RWPE2 (cell line): ENCODE measurements around the gene ELL.
A peak's percentile ranks its signal among the peaks of the same experiment; 100 is the strongest.

Experiments
- ATAC-seq: fragments of 200-7000 bp; cut with Tn5 transposase; 3 replicates; pipeline ENCODE4 v1.9.1; 2021; ENCODE audit warnings: low read depth
- DNase-seq: peaks from one replicate; pipeline ENCODE4 v3.0.0-alpha.2; 2020; ENCODE audit warnings: low spot score
- H3K27ac ChIP-seq: fragments of 450-650 bp; 2 replicates; pipeline ENCODE4 v1.5.1; 2017; ENCODE audit warnings: mild to moderate bottlenecking; ENCODE audit not compliant: poor library complexity, severe bottlenecking
- H3K27me3 ChIP-seq: fragments of 250-450 bp; sonication (Bioruptor Pico); 2 replicates; pipeline ENCODE4 v1.5.1; 2021; ENCODE audit warnings: mild to moderate bottlenecking, moderate library complexity; ENCODE audit not compliant: insufficient read depth, poor library complexity, severe bottlenecking
- H3K36me3 ChIP-seq: fragments of 250-450 bp; sonication (Bioruptor Pico); 2 replicates; pipeline ENCODE4 v1.5.1; 2020; ENCODE audit warnings: low read depth, mild to moderate bottlenecking, moderate library complexity
- H3K4me1 ChIP-seq: fragments of 250-450 bp; sonication (Bioruptor Pico); 2 replicates; pipeline ENCODE4 v1.5.1; 2021; ENCODE audit warnings: mild to moderate bottlenecking, moderate library complexity; ENCODE audit not compliant: insufficient read depth, poor library complexity, severe bottlenecking
- H3K4me3 ChIP-seq: fragments of 250-450 bp; sonication (Bioruptor Pico); 2 replicates; pipeline ENCODE4 v1.5.1; 2021; ENCODE audit warnings: mild to moderate bottlenecking, moderate library complexity; ENCODE audit not compliant: severe bottlenecking
- H3K9me3 ChIP-seq: fragments of 250-450 bp; sonication (Bioruptor Pico); 2 replicates; pipeline ENCODE4 v1.5.1; 2021; ENCODE audit warnings: mild to moderate bottlenecking, moderate library complexity; ENCODE audit not compliant: severe bottlenecking
- TF ChIP-seq, protein P1 (sequence below): fragments of 450-650 bp; IDR thresholded peaks from one replicate; pipeline ENCODE4 v1.5.1; 2017; ENCODE audit warnings: mild to moderate bottlenecking, moderate library complexity; ENCODE audit not compliant: poor library complexity, severe bottlenecking

The ELL gene

DNA sequence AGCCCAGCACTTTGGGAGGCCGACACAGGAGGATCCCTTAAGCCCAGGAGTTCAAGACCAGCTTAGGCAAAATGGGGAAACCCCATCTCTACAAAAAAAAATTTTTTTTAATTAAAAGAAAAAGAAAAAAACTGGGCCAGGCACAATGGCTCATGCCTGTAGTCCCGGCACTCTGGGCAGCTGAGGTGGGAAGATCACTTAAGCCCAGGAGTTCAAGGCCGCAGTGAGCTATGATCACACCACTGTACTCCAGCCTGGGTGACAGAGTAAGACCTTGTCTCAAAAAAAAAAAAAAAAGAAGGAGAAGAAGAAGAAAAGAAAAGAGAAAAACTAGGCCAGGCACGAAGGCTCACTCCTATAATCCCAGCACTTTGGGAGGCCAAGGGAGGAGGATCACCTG, 4.3 kb downstream of the ELL start:
- Histone ChIP-seq H3K9me3 (no peaks in the 10 kb centered on the region), H3K27me3 (no peaks in the 10 kb centered on the region), H3K4me3 (no peak overlapping the region), H3K36me3 (peaks cover 3% of the 10 kb centered on the region; the same call in 1 of the 2 replicates), H3K27ac (no peak overlapping the region), H3K4me1 (peaks cover 25% of the 10 kb centered on the region)
- no peak for DNase-seq
- TF ChIP-seq, protein P1, sequence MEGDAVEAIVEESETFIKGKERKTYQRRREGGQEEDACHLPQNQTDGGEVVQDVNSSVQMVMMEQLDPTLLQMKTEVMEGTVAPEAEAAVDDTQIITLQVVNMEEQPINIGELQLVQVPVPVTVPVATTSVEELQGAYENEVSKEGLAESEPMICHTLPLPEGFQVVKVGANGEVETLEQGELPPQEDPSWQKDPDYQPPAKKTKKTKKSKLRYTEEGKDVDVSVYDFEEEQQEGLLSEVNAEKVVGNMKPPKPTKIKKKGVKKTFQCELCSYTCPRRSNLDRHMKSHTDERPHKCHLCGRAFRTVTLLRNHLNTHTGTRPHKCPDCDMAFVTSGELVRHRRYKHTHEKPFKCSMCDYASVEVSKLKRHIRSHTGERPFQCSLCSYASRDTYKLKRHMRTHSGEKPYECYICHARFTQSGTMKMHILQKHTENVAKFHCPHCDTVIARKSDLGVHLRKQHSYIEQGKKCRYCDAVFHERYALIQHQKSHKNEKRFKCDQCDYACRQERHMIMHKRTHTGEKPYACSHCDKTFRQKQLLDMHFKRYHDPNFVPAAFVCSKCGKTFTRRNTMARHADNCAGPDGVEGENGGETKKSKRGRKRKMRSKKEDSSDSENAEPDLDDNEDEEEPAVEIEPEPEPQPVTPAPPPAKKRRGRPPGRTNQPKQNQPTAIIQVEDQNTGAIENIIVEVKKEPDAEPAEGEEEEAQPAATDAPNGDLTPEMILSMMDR: no peak
- no peak for ATAC-seq

DNA sequence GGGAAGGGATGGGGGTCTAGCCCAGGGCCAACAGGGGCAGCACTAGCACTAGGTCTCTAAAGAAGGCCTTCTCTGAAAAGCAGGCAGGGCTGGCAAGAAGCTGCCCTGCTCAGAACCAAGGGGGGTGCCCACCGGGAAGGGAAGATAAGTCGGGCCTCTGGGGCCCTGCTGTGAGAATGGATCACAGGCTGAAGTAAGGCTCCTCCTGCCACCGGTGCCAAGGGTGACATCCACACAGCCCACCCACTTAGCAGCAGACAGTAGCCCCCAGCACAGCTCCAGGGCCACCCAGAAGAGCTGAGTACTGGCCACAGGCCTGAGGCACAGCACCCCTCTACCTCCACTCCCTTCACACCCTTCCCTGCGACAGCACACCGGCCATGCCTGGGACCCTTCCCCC, 5.9 kb downstream of the ELL start:
- TF ChIP-seq, protein P1: no peak
- DNase-seq (no peak), ATAC-seq (no peak)
- Histone ChIP-seq H3K27me3 (no peaks in the 10 kb centered on the region), H3K36me3 (peaks cover 3% of the 10 kb centered on the region; the same call in 1 of the 2 replicates), H3K4me3 (no peak overlapping the region), H3K4me1 (peaks cover 25% of the 10 kb centered on the region), H3K27ac (peak overlapping the region; percentile 16), H3K9me3 (no peaks in the 10 kb centered on the region)

DNA sequence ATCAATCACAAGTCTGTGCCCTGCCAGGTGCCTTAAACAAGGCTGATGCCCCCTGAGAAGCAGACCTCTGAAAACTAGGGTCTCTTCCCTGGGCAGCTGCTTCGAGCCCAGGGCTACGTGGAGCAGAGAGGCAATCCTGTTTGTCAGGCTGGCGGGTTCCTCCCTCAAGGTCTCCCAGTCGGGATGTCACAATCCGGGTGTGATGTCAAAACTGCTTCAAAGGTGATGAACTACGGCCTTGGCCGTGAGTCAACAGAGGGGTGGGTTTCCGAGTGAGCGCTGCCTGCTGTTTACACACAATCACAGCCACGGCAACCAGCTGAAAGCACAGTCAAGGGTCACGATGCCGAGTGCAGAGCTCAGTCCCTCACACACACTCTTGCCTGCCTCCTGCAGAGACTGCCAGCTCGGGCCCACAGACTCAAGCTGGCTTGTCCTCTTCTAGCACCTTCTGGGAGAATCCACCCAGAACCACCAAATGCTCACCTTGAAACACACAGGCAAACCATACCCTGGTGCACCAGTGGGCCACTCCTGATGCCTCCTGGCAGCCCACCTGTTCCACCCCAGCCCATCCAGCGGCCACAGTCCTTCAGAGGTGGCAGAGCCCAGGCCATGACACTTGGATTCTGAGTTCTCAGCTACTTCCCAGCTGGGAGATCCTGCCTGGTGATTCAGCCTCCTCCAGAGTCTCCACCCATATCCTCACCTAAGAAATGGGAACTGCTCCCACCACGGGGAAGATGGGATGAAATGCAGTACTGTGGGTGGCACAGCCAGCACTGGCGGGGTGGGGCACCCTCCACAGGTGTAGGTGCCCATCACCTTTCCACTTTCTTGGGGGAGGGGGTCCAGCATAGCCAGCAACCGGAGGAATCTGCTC, 6.8 kb downstream of the ELL start:
- Histone ChIP-seq H3K4me1 (peaks cover 23% of the 10 kb centered on the region), H3K9me3 (no peaks in the 10 kb centered on the region), H3K36me3 (peaks cover 3% of the 10 kb centered on the region; the same call in 1 of the 2 replicates), H3K27me3 (no peaks in the 10 kb centered on the region), H3K27ac (peak overlapping the region; percentile 16), H3K4me3 (no peak overlapping the region)
- peak; percentile 72 for ATAC-seq
- no peak for DNase-seq
- TF ChIP-seq, protein P1: no peak

DNA sequence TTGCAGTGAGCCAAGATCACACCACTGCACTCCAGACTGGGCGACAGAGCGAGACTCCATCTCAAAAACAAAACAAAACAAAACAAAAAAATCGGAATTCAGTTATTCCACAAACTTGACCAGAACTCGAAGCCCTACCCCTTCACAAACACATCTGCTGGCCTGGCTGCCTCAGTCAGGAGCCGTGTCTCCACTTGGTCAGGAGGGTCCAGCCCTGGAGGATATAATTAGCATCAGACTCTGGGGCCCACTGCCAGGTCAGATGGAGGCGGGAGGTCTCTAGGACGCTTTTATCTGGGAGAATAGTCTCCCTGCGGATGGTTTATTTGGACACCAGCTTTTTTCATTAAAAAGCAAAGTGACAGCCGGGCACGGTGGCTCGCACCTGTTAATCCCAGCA, 8.0 kb downstream of the ELL start:
- Histone ChIP-seq H3K9me3 (no peaks in the 10 kb centered on the region), H3K27ac (no peak overlapping the region), H3K27me3 (no peaks in the 10 kb centered on the region), H3K36me3 (no peaks in the 10 kb centered on the region), H3K4me1 (peaks cover 15% of the 10 kb centered on the region), H3K4me3 (no peak overlapping the region)
- DNase-seq (no peak), ATAC-seq (no peak)
- TF ChIP-seq, protein P1: no peak

DNA sequence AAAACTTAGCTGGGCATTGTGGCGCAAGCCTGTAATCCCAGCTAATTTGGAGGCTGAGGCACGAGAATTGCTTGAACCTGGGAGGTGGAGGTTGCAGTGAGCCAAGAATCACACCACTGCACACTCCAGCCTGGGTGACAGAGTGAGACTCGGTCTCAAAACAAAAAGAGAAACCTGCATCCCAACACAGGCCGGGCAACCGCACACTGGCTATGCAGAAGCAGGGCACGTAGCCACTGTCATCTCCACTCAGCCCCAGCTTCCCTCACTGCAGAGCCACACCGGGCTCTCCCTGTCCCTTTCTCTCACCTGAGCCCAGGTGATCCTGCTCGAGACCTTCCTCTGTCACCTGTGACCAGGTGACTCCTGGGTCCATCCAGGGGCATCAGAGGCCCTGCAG, 11.7 kb downstream of the ELL start:
- no peaks in the 10 kb centered on the region; the same call in 1 of the 2 replicates for H3K36me3 ChIP-seq
- DNase-seq (no peak), ATAC-seq (no peak)
- H3K4me1 ChIP-seq: peaks cover 18% of the 10 kb centered on the region
- no peaks in the 10 kb centered on the region for H3K27me3 ChIP-seq
- H3K27ac ChIP-seq: no peak overlapping the region
- TF ChIP-seq, protein P1: no peak
- no peaks in the 10 kb centered on the region for H3K9me3 ChIP-seq
- H3K4me3 ChIP-seq: no peak overlapping the region
